ENCODE results near the gene TBC1D8. TPM values are rescaled to one million over a fixed set of nuclear protein-coding genes. Genes with fewer than 3 reads are reported as not detected.

The TBC1D8 gene
- total and polyA plus RNA-seq, 4 experiments from 2014 or later, result 0.15 to 2.4 (median 1.5) TPM

- Mint-ChIP-seq H3K27me3 (peaks cover 2 to 6% of the 10 kb centered on the region in 2 donors), H3K4me1 (no peaks in the 10 kb centered on the region), H3K9me3 (peaks cover 0 to 2% (median 0%) of the 10 kb centered on the region in 8 donors), H3K4me3 (no peak overlapping the region), H3K27ac (no peak overlapping the region), H3K36me3 (no peaks in the 10 kb centered on the region)
- Histone ChIP-seq H3K4me3 (ENCODE audit: low read length in 2 of 2) (no peak overlapping the region), H3K27me3 (ENCODE audit: insufficient read depth, low read length) (no peaks in the 10 kb centered on the region), H3K36me3 (ENCODE audit: insufficient read depth, low read length) (no peaks in the 10 kb centered on the region), H3K9me3 (ENCODE audit: control insufficient read depth in 1 of 2, low read length in 2 of 2) (no peaks in the 10 kb centered on the region), H3K27ac (ENCODE audit: low read depth, low read length) (no peak overlapping the region), H3K4me1 (ENCODE audit: insufficient read depth, low read length) (no peaks in the 10 kb centered on the region)
- ChIA-PET CTCF (ENCODE audit: partially characterized antibody) (no interaction called here), POLR2A (ENCODE audit: partially characterized antibody) (no interaction called here)
- intact Hi-C loops (cut with micrococcal nuclease), result no loop called here
- DNase-seq, result no peak
These were observed 69.7 kb downstream of the TBC1D8 start for GRCh38 chr2:101081375-101081907.

GRCh38 chr2:101080211-101081068 is 70.7 kb downstream of the TBC1D8 start:
- intact Hi-C loops (cut with micrococcal nuclease), result no loop called here
- H3K4me1 Mint-ChIP-seq, result no peaks in the 10 kb centered on the region
- no peaks in the 10 kb centered on the region for H3K36me3 Mint-ChIP-seq
- Histone ChIP-seq H3K36me3 (ENCODE audit: insufficient read depth, low read length) (no peaks in the 10 kb centered on the region), H3K4me3 (ENCODE audit: low read length in 2 of 2) (no peak overlapping the region), H3K27ac (ENCODE audit: low read depth, low read length) (no peak overlapping the region), H3K27me3 (ENCODE audit: insufficient read depth, low read length) (no peaks in the 10 kb centered on the region), H3K9me3 (ENCODE audit: control insufficient read depth in 1 of 2, low read length in 2 of 2) (no peaks in the 10 kb centered on the region), H3K4me1 (ENCODE audit: insufficient read depth, low read length) (no peaks in the 10 kb centered on the region)
- H3K27me3 Mint-ChIP-seq, result peaks cover 2 to 5% of the 10 kb centered on the region in 2 donors
- no peak overlapping the region for H3K27ac Mint-ChIP-seq
- ChIA-PET CTCF (ENCODE audit: partially characterized antibody) (no interaction called here), POLR2A (ENCODE audit: partially characterized antibody) (no interaction called here)
- H3K9me3 Mint-ChIP-seq, result peaks cover 0 to 2% (median 0%) of the 10 kb centered on the region in 8 donors
- no peak for DNase-seq
- H3K4me3 Mint-ChIP-seq, result no peak overlapping the region

DNA sequence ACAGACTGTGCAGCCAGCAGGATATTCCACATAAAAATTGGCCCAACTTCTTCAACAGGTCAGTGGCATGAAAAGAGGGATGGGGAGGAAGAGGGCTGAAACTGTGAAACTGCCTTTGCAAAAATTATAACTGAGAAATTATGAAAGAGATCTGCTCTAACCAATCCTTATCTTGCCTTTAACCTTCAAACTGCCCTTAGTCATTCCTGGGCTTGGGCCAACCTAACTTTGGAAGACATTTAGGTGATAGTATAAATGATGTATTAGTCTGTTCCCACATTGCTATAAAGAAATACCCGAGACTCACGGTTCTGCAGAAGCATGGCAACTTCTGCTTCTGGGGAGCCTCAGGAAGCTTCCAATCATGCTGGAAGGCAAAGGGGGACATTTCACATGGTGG is 74.6 kb downstream of the TBC1D8 start:
- Histone ChIP-seq H3K27me3 (ENCODE audit: insufficient read depth, low read length) (no peaks in the 10 kb centered on the region), H3K27ac (ENCODE audit: low read depth, low read length) (no peak overlapping the region), H3K36me3 (ENCODE audit: insufficient read depth, low read length) (no peaks in the 10 kb centered on the region), H3K9me3 (ENCODE audit: control insufficient read depth in 1 of 2, low read length in 2 of 2) (no peaks in the 10 kb centered on the region), H3K4me1 (ENCODE audit: insufficient read depth, low read length) (no peaks in the 10 kb centered on the region), H3K4me3 (ENCODE audit: low read length in 2 of 2) (no peak overlapping the region)
- H3K27me3 Mint-ChIP-seq, result peaks cover 0 to 2% of the 10 kb centered on the region in 2 donors
- no peak overlapping the region for H3K27ac Mint-ChIP-seq
- H3K4me1 Mint-ChIP-seq, result no peaks in the 10 kb centered on the region
- H3K36me3 Mint-ChIP-seq, result no peaks in the 10 kb centered on the region
- ChIA-PET POLR2A (ENCODE audit: partially characterized antibody) (no interaction called here), CTCF (ENCODE audit: partially characterized antibody) (no interaction called here)
- H3K9me3 Mint-ChIP-seq, result peaks cover 0 to 3% (median 0%) of the 10 kb centered on the region in 8 donors
- H3K4me3 Mint-ChIP-seq, result no peak overlapping the region
- intact Hi-C loops (cut with micrococcal nuclease), result no loop called here
- DNase-seq, result no peak

DNA sequence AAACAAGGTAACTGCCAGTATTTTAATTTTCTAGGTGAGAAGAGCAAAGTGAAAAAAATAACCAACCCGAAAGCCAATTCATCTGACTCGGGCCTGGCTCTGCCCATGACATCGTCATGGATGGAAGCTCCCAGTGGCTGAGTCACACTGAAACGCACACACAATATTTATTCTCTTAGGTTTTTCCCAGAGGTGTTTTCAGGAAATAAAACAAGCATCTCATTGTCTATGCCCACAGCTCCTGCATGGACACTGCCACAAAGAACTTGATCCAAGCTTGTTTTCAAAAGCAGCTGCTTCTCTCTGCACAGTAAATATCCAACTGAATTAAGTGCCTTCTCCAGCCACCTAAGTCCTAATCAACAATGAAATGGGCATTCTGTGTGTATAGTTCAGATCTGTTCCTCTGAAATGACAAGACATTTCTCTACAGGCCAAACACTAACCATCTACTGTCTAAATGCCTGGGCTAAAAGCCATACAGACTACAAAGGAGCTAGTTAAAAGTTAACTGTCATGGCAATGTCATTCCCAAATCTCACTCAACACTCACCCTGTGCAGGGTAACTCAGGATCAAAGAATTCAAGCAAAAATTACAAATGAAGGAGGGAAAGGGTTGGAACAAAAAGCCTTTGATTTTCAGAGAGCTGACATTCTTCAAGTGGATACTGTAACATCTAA is 86.2 kb downstream of the TBC1D8 start:
- H3K9me3 Mint-ChIP-seq, result no peaks in the 10 kb centered on the region
- no peaks in the 10 kb centered on the region for H3K4me1 Mint-ChIP-seq
- H3K9me3 ChIP-seq (ENCODE audit: control insufficient read depth in 1 of 2, low read length in 2 of 2), result no peaks in the 10 kb centered on the region
- peaks cover 0 to 1% of the 10 kb centered on the region in 2 donors for H3K27me3 Mint-ChIP-seq
- no peaks in the 10 kb centered on the region for H3K36me3 Mint-ChIP-seq
- H3K27ac Mint-ChIP-seq, result no peak overlapping the region
- ChIA-PET CTCF (ENCODE audit: partially characterized antibody) (no interaction called here), POLR2A (ENCODE audit: partially characterized antibody) (no interaction called here)
- intact Hi-C loops (cut with micrococcal nuclease), result no loop called here
- H3K36me3 ChIP-seq (ENCODE audit: insufficient read depth, low read length), result no peaks in the 10 kb centered on the region
- no peak overlapping the region for H3K27ac ChIP-seq (ENCODE audit: low read depth, low read length)
- H3K27me3 ChIP-seq (ENCODE audit: insufficient read depth, low read length), result no peaks in the 10 kb centered on the region
- H3K4me3 ChIP-seq (ENCODE audit: low read length in 2 of 2), result no peak overlapping the region
- H3K4me1 ChIP-seq (ENCODE audit: insufficient read depth, low read length), result no peaks in the 10 kb centered on the region
- no peak overlapping the region for H3K4me3 Mint-ChIP-seq
- DNase-seq, result no peak

DNA sequence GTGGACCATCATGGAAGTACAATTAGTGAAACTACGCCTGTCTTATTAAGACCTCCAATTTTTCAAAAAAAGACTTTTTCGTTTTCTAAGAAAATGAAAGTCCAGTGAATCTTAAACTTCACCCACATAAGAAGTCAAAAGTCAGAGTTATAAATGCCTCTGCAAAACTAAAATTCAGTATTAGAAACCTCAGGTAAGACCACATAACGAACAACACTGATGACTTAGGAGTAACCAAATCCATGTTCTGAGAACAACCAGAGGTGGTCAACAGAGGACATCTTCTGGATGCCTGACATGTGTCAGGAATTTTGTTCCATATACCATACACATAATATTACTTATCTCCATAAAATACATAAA is 86.7 kb downstream of the TBC1D8 start:
- peaks cover 0 to 1% of the 10 kb centered on the region in 2 donors for H3K27me3 Mint-ChIP-seq
- Histone ChIP-seq H3K27me3 (ENCODE audit: insufficient read depth, low read length) (no peaks in the 10 kb centered on the region), H3K9me3 (ENCODE audit: control insufficient read depth in 1 of 2, low read length in 2 of 2) (no peaks in the 10 kb centered on the region), H3K36me3 (ENCODE audit: insufficient read depth, low read length) (no peaks in the 10 kb centered on the region), H3K27ac (ENCODE audit: low read depth, low read length) (no peak overlapping the region), H3K4me3 (ENCODE audit: low read length in 2 of 2) (no peak overlapping the region), H3K4me1 (ENCODE audit: insufficient read depth, low read length) (no peaks in the 10 kb centered on the region)
- no peak for DNase-seq
- POLR2A ChIA-PET (ENCODE audit: partially characterized antibody), result no interaction called here
- CTCF ChIA-PET (ENCODE audit: partially characterized antibody), result no interaction called here
- H3K27ac Mint-ChIP-seq, result no peak overlapping the region
- intact Hi-C loops (cut with micrococcal nuclease), result no loop called here
- no peaks in the 10 kb centered on the region for H3K4me1 Mint-ChIP-seq
- H3K4me3 Mint-ChIP-seq, result no peak overlapping the region
- no peaks in the 10 kb centered on the region for H3K9me3 Mint-ChIP-seq
- no peaks in the 10 kb centered on the region for H3K36me3 Mint-ChIP-seq

GRCh38 chr2:101064125-101064502 is 87.1 kb downstream of the TBC1D8 start:
- no peak overlapping the region for H3K4me3 ChIP-seq (ENCODE audit: low read length in 2 of 2)
- intact Hi-C loops (cut with micrococcal nuclease), result no loop called here
- H3K9me3 ChIP-seq (ENCODE audit: control insufficient read depth in 1 of 2, low read length in 2 of 2), result no peaks in the 10 kb centered on the region
- ChIA-PET POLR2A (ENCODE audit: partially characterized antibody) (no interaction called here), CTCF (ENCODE audit: partially characterized antibody) (no interaction called here)
- Mint-ChIP-seq H3K4me3 (no peak overlapping the region), H3K27ac (peak overlapping the region in 1 of 7 donors; percentile 18), H3K27me3 (peaks cover 0 to 1% of the 10 kb centered on the region in 2 donors), H3K9me3 (no peaks in the 10 kb centered on the region), H3K4me1 (no peaks in the 10 kb centered on the region), H3K36me3 (no peaks in the 10 kb centered on the region)
- no peaks in the 10 kb centered on the region for H3K4me1 ChIP-seq (ENCODE audit: insufficient read depth, low read length)
- H3K36me3 ChIP-seq (ENCODE audit: insufficient read depth, low read length), result no peaks in the 10 kb centered on the region
- no peak overlapping the region for H3K27ac ChIP-seq (ENCODE audit: low read depth, low read length)
- H3K27me3 ChIP-seq (ENCODE audit: insufficient read depth, low read length), result no peaks in the 10 kb centered on the region
- no peak for DNase-seq

DNA sequence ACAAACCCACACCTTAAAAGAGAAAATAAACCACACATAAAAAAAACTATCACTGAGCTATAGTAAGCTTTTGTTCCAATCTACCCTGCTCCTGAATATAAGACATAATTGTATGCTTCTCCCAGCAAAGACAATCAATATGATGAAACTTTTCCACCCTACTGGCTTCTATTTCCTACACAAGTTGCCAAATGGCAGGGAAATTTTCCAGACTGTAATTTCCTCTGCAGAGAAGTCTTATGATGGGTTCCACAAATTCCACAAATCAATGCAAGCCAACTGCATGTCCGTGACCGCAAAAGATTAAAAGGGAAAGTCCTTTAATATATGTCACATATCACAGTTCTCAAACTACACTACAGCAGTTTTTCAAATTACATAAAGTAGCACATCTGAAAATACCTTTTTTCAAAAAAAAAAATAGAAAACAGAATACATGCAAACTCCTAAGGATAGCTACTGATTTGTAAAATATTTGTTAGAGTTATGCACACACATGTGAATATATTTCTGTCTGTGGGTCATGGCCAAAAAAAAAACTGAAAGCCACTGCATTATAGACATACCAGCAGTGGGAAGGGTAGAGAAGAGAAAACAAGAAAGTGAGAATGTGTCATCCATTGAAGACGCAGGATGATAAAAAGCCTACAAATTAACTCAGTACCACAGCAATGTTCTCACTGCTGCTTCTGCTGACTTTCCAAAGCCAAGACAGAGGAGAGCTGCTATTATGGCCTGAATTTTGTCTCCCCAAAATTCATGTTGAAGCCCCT is 87.6 kb downstream of the TBC1D8 start:
- DNase-seq, result no peak
- no peaks in the 10 kb centered on the region for H3K27me3 ChIP-seq (ENCODE audit: insufficient read depth, low read length)
- H3K9me3 ChIP-seq (ENCODE audit: control insufficient read depth in 1 of 2, low read length in 2 of 2), result no peaks in the 10 kb centered on the region
- H3K27ac Mint-ChIP-seq, result peak overlapping the region in 1 of 7 donors; percentile 64
- H3K27ac ChIP-seq (ENCODE audit: low read depth, low read length), result no peak overlapping the region
- ChIA-PET POLR2A (ENCODE audit: partially characterized antibody) (no interaction called here), CTCF (ENCODE audit: partially characterized antibody) (no interaction called here)
- H3K9me3 Mint-ChIP-seq, result no peaks in the 10 kb centered on the region
- no peaks in the 10 kb centered on the region for H3K36me3 Mint-ChIP-seq
- intact Hi-C loops (cut with micrococcal nuclease), result no loop called here
- H3K27me3 Mint-ChIP-seq, result peaks cover 0 to 1% of the 10 kb centered on the region in 2 donors
- H3K4me3 Mint-ChIP-seq, result no peak overlapping the region
- no peaks in the 10 kb centered on the region for H3K4me1 ChIP-seq (ENCODE audit: insufficient read depth, low read length)
- no peaks in the 10 kb centered on the region for H3K4me1 Mint-ChIP-seq
- no peaks in the 10 kb centered on the region for H3K36me3 ChIP-seq (ENCODE audit: insufficient read depth, low read length)
- H3K4me3 ChIP-seq (ENCODE audit: low read length in 2 of 2), result no peak overlapping the region

Measured in CD4-positive, alpha-beta memory T cell (primary cell).